Measurements from ENCODE around the gene ZNF503. TPM values are rescaled to one million over a fixed set of nuclear protein-coding genes. Genes with fewer than 3 reads are reported as not detected.

ZNF503 gene
- total and polyA plus RNA-seq, 2 experiments from 2014 or later, result 0.21 TPM; not detected in 1

GRCh38 chr10:75449382-75450074 lies 48.0 kb upstream of the ZNF503 start (continued):
- TF ChIP-seq POLR2AphosphoS5 (IDR thresholded peaks at IDR 0.05; ENCODE audit: low read depth) (no peak), NANOG (IDR thresholded peaks at IDR 0.05; ENCODE audit: borderline replicate concordance) (no peak), ZNF331 (CRISPR knock-in tag; IDR thresholded peaks at IDR 0.05; ENCODE audit: low read depth) (no peak), ZNF462 (CRISPR knock-in tag; IDR thresholded peaks at IDR 0.05) (no peak), STAT1 (IDR thresholded peaks at IDR 0.05; ENCODE audit: unreplicated experiment) (no peak), EZH2 (IDR thresholded peaks at IDR 0.05; ENCODE audit: low read depth, unreplicated experiment) (no peak)

- H3K27me3 ChIP-seq (ENCODE audit: insufficient read depth), result peaks cover 36% of the 10 kb centered on the region
- H3K36me3 Mint-ChIP-seq (ENCODE audit: low read depth), result 0 out of 3 replicates have a peak, but pooled peaks cover 6% of the 10 kb centered on the region
- TF ChIP-seq STAT1 (IDR thresholded peaks at IDR 0.05; ENCODE audit: unreplicated experiment), result no peak
- TF ChIP-seq JUNB (IDR thresholded peaks at IDR 0.05; ENCODE audit: unreplicated experiment), result no peak
- no peak for TF ChIP-seq REST (IDR thresholded peaks at IDR 0.05; ENCODE audit: unreplicated experiment)
These were observed 46.6 kb upstream of the ZNF503 start for GRCh38 chr10:75448166-75448565.

More at GRCh38 chr10:75448166-75448565, 46.6 kb upstream of the ZNF503 start:
- Histone ChIP-seq H3K4me3 (no peak overlapping the region), H4K20me1 (replicated peaks; ENCODE audit: insufficient read depth) (no peaks in the 10 kb centered on the region), H3K27ac (ENCODE audit: low read depth) (no peak overlapping the region), H3K4me2 (no peak overlapping the region), H3K79me2 (replicated peaks; ENCODE audit: insufficient read depth) (no peaks in the 10 kb centered on the region), H3K4me1 (ENCODE audit: insufficient read depth) (peaks cover 41% of the 10 kb centered on the region), H2AFZ (no peak overlapping the region), H3F3A (replicated peaks; ENCODE audit: low read depth) (no peaks in the 10 kb centered on the region), H3K36me3 (ENCODE audit: insufficient read depth) (no peaks in the 10 kb centered on the region), H3K9me2 (ENCODE audit: insufficient read depth) (no peaks in the 10 kb centered on the region)
- Mint-ChIP-seq H3K27ac (no peak overlapping the region), H3K4me1 (peaks cover 40% of the 10 kb centered on the region), H3K4me3 (no peak overlapping the region), H3K9me3 (peaks cover 15% of the 10 kb centered on the region), H3K27me3 (ENCODE audit: insufficient read depth, low read depth, poor library complexity) (peaks cover 33% of the 10 kb centered on the region)
- ATAC-seq, result no peak
- DNase-seq (ENCODE audit: low spot score), result no peak
